HG03571 (cell line): ENCODE results near the gene NPAS3.
"Not testable (repeated sequence)": the region's sequence is repeated elsewhere in the genome, so short reads cannot be mapped to it uniquely, and the experiment has no call there.

Experiments
- ATAC-seq: cut with Tn5 transposase; IDR thresholded peaks from one replicate; pipeline ENCODE4 v1.9.1; 2021; ENCODE audit not compliant: unreplicated experiment

The NPAS3 gene

DNA sequence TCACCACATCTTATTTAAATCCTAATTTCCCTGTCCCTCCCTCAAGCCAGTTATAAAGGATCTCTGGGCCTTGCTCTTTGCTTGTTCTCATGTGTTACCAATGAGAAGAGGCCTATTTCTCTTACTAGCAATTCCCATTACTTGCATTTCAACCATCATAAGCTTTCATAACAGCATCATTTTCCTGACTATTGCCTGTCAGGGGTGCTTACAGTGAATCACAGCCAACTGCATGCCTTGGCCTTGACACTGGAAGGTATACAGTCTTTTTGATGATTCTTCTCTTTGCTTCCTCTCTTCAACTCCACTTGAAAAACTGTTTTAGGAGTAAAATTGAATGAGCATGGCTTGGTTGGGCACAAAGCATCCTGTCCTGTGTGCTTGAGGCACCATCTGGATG, 127.0 kb downstream of the NPAS3 start:
- no peak for ATAC-seq

GRCh38 chr14:33068040-33068439, 129.4 kb downstream of the NPAS3 start:
- no peak for ATAC-seq

DNA sequence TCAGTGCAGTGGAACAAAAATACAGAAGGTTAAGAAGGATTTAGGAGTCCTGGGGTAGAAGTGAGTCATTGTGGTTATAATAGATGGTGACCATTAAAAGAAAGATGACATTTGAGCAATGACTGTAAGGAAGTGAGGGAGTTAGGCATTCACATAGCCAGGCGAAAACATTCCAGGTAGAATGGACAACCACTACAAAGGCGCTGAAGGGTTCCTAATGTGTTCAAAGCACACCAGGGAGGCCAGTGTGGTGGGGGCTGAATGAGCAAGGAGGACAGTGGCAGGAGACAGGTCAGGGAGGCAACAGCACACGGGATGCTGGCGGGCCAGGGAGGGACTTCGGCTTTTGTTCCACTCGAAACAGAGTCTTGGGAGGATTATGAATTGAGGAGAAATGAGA, 129.9 kb downstream of the NPAS3 start:
- ATAC-seq, result no peak

GRCh38 chr14:33070475-33070874, 131.8 kb downstream of the NPAS3 start:
- no peak for ATAC-seq

DNA sequence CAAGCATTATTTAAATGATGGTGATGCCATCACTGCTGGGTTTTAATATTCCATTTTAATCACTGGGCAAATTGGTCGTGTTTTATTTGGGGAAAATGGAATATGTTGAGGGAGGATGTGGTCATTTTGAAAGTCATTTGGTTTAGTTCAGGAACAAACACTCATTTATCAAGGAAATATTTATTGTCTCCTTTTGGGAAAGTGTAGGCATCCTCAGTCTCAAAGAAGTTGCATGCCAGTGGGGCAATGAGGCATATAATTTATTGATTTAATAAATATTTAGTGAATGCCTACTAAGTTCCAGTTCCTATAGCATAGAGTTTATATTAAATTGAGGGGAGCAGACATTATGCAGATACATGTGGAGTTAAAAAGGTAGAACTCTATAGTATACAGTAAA, 134.3 kb downstream of the NPAS3 start:
- ATAC-seq, result no peak

GRCh38 chr14:33081259-33081658, 142.6 kb downstream of the NPAS3 start:
- no peak for ATAC-seq

GRCh38 chr14:33085799-33086198, 147.1 kb downstream of the NPAS3 start:
- ATAC-seq, result no peak

DNA sequence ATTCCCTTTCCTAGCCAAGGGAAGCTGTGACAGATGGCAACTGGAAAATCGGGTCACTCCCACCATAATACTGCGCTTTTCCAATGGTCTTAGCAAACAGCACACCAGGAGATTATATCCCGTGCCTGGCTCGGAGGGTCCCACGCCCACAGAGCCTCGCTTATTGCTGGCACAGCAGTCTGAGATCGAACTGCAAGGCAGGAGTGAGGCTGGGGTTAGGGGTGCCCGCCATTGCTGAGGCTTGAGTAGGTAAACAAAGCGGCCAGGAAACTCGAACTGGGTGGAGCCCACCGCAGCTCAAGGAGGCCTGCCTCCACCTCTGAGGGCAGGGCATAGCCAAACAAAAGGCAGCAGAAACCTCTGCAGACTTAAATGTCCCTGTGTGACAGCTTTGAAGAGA, 149.6 kb downstream of the NPAS3 start:
- not testable (repeated sequence) for ATAC-seq

DNA sequence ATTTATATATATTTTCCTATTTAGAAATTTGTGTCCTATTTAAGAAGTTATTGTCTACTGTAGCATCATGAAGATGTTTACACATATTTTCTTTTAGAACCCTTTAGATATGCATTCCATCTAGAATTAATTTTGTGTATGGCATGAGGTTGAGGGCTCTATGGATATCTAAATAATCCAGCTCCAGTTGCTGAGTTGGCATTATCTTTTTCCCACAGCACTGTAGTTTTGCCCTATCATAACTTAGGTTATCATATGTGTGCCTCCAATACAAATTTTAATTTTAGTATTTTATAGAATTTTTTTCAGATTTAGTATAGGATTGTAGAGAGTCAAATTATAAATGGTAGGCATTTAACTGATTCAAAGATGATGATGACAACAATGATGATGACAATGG, 159.3 kb downstream of the NPAS3 start:
- no peak for ATAC-seq

- ATAC-seq, result no peak
These were observed 164.8 kb downstream of the NPAS3 start for GRCh38 chr14:33103489-33103888.

GRCh38 chr14:33103966-33104365, 165.3 kb downstream of the NPAS3 start:
- ATAC-seq, result no peak

DNA sequence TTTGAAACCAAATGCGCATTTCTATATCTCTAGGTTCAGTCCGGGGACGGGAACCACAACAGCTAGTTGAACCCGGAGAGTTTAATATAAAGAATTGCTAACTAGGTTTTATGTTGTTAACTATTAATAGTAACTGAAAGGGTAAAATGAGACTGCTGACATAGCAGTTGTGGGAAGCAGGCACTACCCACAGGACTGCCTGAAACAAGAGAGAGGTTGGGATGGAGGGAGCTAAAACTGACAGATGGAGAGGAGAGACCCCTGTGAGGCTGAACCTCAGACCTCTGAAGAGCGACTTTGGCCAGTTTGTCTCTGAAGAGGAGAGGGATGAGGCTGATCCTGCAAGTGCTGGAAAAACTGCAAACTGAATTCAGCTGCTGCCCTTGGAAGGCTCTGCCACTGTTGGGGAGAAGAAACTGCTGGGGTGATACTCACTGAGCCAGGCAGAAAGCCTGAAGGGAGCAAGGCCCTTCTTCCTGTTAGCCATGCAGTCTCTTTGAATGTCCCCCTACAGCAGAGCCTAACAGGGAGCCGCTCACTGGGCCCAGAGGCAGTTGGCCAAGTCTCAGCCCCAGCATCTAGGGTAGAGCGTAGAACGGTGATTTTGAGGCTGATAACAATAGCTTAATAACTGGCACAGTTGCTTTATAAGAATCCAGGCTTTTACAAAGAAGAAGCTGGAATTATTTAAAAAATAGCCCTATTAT, 172.2 kb downstream of the NPAS3 start:
- no peak for ATAC-seq

DNA sequence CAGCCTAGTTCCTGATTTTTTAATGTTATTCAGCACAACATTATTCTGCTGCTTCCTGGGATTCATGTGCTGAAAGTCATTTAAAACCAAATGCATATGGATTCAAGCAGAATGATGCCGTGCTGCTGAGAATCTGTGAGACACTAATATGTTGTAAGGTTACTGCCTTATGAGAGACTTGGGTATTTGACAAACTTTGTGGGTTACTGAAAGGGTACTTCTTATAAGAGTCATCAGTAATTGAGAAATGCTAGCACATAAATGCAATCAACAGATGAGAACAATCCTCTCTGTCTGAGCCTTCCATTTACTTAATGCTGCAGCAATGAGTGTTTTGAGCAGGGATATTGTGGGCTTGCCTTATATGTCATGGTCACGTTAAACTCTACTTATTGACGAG, 175.7 kb downstream of the NPAS3 start:
- no peak for ATAC-seq

- no peak for ATAC-seq
These were observed 180.0 kb downstream of the NPAS3 start for GRCh38 chr14:33118668-33119067.

- ATAC-seq, result no peak
These were observed 181.7 kb downstream of the NPAS3 start for GRCh38 chr14:33120341-33120740.

DNA sequence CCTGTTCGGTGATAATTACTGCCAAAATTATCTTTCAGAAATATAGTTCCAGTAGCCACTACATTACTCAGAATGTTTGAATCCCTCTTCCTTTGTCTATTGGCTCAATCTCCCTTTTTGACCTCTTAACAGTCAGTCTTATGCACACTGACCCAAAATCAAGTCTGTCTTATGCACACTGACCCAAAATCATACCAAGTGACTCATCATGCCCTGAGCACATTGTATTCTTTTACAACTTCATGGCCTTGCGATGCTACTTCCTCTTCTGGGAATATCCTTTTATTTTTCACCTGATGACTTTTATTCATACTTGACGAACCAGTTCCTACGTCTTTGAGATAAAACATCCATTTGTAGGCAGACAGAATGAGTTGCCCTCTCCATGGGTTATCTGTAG, 182.3 kb downstream of the NPAS3 start:
- ATAC-seq, result no peak

DNA sequence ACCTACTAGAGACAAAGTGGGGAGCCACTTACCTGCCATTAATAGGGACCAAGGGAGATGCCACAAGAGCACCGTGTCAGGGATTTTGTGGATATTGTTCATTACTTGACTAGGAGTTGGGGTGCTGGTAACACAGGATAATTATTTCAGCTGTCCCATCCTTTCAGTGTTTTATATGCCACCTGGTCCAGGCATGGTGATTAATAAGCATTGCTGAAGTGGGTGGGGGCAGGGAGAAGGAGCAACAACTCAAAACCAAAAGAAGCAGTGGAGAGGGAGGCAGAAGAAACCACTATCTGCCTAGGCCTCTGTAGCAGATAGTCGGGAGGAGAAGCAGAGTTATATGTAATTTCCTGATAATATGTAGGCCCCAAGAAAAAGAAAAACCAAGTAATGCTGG, 184.6 kb downstream of the NPAS3 start:
- ATAC-seq, result no peak

GRCh38 chr14:33126433-33126832, 187.8 kb downstream of the NPAS3 start:
- no peak for ATAC-seq

DNA sequence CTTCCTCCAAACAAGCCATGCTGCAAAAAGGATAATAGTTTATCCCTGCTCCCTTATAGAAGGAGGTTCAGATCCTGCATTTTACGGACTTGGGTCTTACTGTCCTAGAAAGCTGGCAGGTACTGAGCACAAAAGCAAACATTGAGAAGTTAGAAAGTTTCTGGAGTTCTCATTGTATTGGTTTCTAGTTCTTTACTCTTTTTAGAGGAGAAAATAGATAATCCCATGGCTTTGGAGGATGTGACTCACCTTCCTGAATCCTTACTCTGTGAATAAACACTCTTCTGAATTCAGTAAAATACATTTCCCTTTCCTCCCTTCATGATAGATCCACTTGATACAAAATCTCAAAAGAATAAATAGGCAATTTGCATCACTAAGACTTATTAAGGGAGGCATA, 188.9 kb downstream of the NPAS3 start:
- ATAC-seq, result no peak

GRCh38 chr14:33131801-33132200, 193.1 kb downstream of the NPAS3 start:
- no peak for ATAC-seq

DNA sequence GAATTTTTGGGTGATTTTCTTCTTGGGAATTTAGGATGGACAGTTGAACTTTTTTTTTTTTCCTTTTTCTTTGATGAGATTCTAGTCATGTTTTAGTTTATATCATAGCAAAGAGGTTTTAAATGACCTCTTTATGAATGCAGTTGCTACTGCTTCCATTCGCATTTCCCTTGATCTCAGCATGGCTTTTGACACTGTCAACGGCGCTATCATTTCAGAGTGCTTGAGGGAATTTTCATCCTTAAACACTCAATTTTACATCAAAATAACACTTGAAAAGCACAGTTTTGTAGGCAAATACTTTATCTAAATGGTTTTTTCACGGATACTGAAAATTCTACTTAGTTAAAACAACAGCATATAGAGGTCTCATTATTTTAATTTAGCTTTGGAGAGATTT, 195.5 kb downstream of the NPAS3 start:
- ATAC-seq, result no peak

GRCh38 chr14:33134975-33135374, 196.3 kb downstream of the NPAS3 start:
- no peak for ATAC-seq

GRCh38 chr14:33150666-33151428, 212.2 kb downstream of the NPAS3 start:
- ATAC-seq, result no peak
